Left colon (tissue), 2 donors: ENCODE measurements around the gene GATB. TPM values are rescaled to one million over a fixed set of nuclear protein-coding genes. Genes with fewer than 3 reads are reported as not detected.

Experiments
- ATAC-seq: fragments of 200-7000 bp; cut with Tn5 transposase; one replicate; pipeline ENCODE4 v1.9.1; 2020; ENCODE audit warnings: mild to moderate bottlenecking, moderate library complexity
- DNase-seq, 2 donors: peaks; one replicate each; pipeline ENCODE4 v3.0.0-alpha.2; 2020
- intact Hi-C, 2 donors: fragments of 100-400 bp; cut with DNase I in 1 of 2; cut with micrococcal nuclease in 1 of 2; formaldehyde crosslinking; loops; one replicate each; pipeline versions ENCODE4 v1.11.2 to v1.14.0; 2022; cut with DNase I, micrococcal nuclease
- total RNA-seq, 2 donors: library from RNA; stranded (reverse); fragmentation: NEBNext Ultra II Directional; extraction: Animal tissue kit (Norgen Biotek cat#: 25700); gene quantifications; one replicate each; pipeline ENCODE4 v1.2.1, GENCODE V29; 2021
- donor health status: DM: no; HTN: no; CAD: no.
- donor health status: DM: yes; HTN: yes; CAD: no.

The GATB gene
- total RNA-seq, 2 donors from 2014 or later, result 18.6 to 20.1 TPM

DNA sequence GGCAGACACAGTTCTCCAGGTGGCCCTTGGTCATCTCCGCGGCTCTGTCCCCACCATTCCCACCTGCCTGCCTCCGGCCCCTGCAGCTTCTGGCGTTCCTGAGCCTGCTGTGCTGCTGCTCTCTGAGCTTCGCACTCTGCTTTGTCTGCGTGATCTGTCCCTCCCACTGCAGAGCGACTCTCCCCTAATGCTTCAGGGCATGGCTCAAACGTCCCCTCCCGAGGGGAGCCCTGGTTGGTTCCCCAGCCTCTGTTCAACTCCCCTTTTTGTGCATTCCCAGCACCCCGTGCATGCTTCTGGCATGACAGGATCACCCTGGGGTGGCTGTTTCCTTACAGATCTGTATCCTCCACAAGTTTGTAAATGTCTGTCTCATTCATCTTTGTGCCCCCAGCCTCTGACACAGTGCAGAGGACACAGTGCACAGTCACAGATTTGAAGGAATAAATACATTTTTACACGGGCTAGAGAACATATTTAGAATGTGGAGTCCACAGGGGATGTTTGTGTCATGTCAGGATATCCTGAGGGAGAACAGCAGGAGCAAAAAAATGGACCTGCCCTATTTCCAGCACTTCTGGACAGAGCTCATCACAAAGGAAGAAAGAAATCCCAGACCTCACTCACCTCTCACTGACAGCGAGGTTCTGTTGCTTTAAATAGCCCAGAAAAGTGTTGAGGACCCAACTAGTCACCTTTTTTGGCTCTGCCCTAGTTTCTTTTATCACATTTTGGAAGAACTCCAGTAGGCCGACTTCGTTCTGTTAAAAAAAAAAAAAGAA, 72.6 kb downstream of the GATB start:
- no peak for ATAC-seq
- intact Hi-C loops, result no loop called here
- DNase-seq, result no peak

DNA sequence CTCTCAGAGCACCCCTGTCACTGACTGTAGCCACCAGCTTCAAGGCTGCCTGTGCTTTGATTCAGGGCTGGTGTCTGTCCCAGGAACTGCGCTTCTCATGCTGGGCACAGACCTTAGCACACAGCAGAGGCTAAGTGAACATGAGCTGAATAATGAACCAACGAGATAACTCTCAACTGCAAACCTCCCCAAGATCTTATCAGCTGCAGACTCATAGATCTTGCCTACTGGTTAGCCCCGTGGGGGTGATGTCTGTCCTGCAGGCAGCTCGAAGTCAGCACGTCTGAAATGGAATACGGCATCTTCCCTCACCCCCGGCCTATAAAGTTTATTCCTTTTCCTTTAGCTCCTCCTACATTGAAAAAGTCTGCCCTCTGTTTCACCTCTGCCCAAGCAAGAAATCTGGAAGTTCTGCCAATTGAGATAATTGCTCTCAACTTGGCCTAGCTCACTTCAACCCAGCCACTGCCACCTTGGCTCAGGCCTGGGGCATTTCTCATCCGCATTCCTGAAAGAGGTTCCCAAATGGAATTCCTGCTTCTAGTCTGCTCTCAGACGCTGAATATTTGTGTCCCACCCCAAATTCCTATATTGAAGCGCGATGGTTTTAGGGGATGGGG, 73.7 kb downstream of the GATB start:
- ATAC-seq (no peak), DNase-seq (no peak)
- intact Hi-C loops, result no loop called here

DNA sequence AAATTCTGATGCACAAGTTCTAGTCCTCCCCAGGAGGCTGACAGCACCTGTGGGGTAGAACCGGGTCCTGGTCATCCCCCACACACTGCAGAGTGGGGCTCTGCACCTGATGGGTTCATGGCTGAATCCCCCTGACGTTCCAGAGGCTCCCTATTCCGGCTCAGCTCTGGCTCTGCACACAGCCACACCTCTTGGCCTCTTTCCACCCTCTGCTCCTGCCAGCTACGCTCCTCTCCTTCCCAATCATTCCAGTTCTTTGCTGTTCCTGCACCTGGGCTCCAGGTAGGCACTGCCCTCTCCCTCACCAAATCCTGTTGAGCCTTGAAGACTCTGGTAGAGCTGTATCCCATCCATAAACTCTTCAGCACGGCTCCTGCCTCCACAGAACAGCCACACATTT, 75.5 kb downstream of the GATB start:
- intact Hi-C loops, result no loop called here
- no peak for DNase-seq
- ATAC-seq, result no peak

DNA sequence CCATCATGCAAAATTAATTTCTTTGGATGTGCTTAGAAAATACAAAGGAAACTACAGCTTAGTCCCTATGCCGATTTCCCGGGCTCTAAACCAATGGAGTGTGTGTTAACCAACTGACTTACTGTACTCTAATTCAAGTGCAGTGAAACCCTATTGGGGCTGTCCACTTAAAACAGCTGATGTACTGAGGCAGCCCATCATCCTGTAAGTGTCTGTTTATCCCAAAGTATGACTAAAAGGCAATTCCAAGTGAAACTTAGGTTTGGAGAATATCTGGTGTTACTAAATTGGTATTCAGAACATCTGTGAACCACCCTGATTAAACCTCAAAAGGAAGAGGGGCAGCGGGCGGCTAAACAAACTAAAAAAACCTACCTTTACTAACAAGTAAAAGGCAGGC, 79.7 kb downstream of the GATB start:
- DNase-seq (no peak), ATAC-seq (no peak)
- intact Hi-C loops, result no loop called here

DNA sequence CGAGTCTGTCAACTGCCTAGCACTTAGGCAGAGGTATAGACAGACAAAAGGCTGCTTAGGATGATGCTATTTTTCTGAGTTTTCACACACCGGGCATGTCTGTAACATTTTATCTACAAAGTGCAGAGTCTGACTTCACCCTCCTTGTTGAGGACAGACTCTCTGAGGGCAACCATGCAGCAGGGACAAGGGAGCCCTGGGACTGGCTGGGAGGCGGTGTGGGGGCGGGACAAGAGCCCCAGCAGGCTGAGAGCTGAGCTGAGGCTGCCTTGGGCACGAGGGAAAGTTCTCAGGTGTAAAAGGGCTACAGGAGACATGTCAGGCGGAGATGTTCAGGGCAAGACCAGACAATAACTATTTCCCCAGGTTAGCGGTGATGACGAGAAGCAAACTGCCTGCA, 81.6 kb downstream of the GATB start:
- ATAC-seq, result no peak
- intact Hi-C loops, result no loop called here
- no peak for DNase-seq

DNA sequence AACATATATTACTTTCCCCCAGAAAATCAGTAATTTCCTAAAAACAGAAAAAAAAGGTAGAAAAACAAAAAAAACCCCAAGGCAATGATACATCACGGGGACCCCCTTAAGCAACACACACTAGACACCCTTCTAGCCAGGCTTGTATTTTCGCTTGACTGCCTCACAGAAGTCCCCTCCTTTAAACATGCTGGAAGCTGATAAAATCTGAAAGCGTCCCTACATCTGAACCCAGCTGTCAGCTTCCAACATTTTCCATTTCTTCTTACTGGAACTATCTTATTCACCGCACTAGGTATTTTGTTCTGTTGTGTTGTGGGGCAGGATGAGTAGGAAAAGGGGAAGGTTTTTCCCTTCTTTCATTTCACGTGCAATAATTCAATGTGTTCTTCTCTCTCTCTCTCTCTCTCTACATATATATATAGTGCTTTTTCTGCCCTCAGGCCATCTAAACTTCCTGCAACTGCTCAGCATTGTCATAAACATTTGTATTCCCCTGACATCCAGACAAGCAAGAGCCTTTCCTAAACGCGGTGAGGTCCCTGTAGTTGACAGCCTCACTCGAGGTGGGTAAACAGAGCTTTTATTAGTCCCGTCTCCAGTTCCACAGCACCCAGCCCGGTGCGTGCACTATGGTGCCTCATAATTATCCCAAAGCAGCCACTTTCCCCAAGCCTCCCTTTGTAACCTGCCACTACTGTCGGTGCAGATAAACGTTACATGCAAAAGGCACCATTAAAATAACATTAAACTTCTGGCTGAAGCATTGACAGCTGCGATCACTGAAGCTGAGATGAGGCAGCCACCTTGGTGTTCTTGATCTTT, 82.5 kb downstream of the GATB start:
- no peak for ATAC-seq
- DNase-seq, result no peak

DNA sequence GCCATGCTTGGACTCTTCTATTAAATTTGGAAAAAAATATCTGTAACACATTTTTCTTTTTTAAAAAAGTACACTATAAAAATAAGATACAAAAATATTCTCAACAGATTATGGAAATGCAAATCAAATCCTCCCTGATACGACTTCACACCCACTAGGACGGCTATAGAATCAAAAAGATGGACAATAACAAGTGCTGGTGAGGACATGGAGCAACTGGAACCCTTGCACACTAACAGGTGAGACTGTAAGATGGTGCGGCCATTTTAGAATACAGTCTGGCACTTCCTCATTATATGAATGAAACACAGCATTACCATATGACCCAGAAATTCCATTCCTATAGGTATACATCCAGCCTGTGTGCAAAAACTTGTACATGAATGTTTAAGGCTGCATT, 83.6 kb downstream of the GATB start:
- ATAC-seq, result no peak
- intact Hi-C loops, result no loop called here
- no peak for DNase-seq

More for the DNA sequence above, 82.5 kb downstream of the GATB start:
- intact Hi-C loops, result no loop called here

DNA sequence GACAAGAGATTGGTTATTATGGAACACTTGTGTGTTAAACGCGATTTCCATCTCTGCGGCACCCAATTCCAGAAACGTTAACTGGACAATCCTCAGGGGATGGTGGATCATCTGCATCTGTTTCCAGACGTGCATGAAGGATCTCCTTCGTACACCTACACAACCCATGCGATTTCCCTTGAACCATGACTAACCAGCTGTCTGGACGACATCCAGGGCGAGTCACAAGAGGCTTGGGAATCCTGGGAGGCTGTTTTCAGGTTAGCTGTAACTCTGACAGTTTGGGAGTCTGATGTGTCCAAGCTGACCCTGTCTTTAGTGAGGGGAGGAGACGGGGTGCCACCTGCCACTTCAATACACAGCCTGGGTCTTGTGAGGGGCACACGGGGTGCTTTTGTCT, 84.5 kb downstream of the GATB start:
- intact Hi-C loops, result no loop called here
- ATAC-seq (no peak), DNase-seq (no peak)

DNA sequence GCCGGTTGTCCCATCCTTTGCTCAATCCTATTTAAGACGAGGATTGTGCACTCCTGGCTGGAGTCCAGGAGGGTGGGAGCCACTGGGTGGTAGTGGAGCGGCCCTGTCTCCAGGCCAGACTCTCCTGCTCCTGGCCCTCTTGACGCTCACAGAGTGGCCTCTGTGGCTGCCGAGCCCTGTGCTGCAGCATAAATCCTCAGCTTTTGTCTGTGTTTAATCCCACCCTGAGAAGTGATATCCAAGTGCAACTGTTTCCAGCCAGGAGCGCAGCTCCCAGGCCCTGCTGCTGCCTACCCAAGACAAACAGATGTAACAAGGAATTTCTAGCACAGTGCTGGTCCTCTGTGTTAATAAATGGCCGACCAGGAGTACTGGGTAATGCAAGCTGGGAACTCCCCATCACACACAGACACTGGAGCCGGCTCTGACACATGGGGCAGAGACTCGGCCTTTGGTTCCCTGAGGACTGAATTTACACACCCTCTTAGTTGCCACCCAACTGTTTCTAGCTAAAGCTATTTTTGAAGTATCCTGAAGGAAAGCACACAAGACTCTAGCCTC, 85.3 kb downstream of the GATB start:
- ATAC-seq (no peak), DNase-seq (no peak)
- intact Hi-C loops, result no loop called here

DNA sequence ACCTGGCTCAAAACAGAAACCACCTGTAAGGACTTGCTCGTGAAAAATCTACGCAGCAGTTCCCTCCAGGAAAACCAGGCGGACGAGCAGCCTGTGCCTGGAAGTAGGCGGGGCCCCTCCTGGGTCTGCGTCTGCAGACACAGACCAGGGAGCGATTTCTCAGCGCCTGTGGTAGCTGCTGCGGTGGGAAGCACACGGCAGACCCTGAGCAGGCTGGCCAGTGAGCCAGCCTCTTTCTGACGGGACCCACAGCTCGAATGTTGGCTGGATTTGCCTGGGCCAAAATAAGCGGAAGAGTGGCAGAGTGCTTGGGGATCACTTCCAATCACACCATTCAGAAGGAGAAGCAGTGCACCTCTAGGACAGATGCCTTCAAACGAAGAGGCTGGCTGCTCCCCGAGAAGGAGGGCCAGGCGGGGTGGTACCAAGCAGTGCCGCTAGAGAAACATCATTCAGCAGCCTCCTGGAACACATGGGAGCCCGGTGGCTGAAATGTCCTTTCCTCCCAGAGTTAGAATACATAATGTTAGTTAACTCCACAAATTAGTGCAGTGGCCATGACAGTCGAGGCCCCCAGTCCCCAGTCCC, 85.9 kb downstream of the GATB start:
- intact Hi-C loops, result no loop called here
- DNase-seq (peak; percentile 49 to 58), ATAC-seq (peak; percentile 92)

DNA sequence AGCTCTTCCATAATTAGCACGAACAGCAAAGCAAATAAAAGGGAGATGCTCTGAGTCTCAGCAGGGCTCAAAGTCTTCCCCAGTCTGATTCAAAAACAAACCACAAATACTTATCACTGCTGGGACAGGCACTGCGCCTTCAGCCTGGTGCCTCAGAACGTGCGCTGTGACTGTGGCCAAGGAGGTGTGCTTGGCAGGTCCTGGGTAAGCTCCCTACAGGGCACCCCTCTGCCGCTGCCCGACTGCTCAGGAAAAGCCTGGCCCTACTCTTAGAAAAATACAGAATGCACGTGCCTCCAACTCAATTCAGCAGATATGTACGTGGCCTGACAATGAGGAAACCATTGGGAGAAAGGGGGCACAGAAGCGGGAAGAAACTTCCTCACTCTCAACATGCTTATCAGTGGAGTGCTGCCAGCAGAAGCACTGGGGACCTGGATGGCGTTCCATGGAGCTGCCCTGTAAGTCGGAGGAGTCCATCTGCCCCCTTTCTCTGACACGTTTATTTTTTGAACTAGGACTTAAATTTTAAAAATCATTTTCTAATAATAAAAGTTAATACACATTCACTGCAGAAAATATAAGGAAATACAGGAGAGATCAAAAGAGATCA, 86.8 kb downstream of the GATB start:
- peak; percentile 30 for ATAC-seq
- intact Hi-C loops, result no loop called here
- DNase-seq, result no peak

DNA sequence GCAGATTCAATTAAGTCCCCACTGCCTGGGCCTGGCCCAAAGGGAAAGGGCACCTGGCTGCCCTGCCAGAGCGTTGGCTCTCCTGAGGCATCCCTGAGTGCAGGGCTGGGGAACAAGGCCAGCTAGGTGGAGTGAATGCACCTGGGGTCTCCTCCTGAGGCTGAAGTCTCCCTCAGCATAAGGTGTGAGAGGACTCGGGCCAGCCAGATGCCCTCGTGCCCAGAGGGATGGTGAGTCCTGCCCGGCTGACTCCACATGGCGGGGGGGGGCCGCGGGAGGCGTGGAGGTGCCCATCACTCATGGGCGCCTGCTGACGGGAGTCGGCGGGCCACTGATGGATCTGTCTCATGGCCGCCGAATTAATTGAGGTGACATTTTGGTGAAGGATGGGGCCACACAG, 87.8 kb downstream of the GATB start:
- DNase-seq (no peak), ATAC-seq (no peak)
- intact Hi-C loops, result no loop called here

DNA sequence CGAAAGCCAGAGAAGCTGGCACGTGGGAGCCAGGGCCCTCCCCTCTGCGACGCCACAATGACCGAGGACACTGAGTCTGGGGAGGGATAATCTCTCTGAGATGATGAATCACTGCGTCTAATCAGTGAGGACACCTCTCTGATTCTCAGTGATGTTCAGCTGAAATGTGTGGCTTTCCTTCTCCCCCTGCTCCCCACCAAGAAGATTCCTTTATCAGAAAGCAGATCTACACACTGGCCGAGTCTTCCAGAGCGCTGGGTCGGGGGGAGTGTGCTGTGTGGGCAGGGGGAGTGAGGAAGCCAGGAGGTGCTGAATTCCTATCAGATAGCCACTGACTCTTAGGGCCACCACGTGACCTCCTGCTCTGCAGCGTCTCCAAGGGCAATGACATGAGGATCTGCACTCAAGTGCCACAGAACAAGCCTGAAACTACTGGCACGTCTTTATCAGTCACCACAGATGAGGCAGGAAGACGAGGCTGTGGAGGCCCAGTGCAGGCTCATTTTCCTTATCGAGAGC, 89.2 kb downstream of the GATB start:
- intact Hi-C loops, result no loop called here
- ATAC-seq, result no peak
- DNase-seq, result no peak

DNA sequence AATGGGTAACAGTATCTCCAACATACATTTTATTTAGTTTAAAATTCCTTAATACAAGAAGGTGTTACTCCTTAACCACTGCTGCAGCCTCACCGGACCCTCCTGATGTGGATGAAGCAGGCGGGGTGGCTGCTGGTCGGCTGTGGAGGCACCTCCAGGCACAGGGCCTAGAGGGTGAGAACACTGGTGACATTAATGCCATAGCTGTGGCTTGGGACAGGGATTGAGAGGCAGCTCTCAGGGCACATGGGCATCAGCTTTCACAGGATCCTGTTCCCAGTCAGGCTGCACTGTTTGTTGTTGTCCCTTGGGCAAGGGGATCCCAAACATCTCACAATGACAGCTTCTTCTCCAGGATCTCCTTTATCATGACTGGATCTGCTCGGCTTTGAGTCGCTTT, 90.0 kb downstream of the GATB start:
- ATAC-seq, result no peak
- DNase-seq, result no peak
- intact Hi-C loops, result no loop called here

DNA sequence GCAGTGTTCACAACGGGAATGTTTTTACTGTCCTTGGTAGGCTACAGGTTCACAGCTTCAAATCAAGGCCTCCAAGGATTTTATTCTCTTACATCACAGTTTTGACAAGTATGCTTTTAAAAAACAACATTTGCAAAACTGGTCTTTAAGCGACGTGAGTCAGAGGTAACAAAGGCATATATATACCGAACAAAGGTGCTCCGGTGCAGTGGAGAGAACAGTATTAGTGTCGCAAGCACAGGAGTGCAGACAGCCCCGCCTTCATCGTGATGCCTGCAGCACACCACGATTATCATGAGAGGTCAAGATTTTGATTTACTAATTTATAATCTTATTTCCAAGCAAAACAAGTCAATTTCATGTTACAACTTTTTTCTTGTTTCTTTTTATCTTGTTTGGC, 90.8 kb downstream of the GATB start:
- intact Hi-C loops, result no loop called here
- ATAC-seq (no peak), DNase-seq (no peak)

DNA sequence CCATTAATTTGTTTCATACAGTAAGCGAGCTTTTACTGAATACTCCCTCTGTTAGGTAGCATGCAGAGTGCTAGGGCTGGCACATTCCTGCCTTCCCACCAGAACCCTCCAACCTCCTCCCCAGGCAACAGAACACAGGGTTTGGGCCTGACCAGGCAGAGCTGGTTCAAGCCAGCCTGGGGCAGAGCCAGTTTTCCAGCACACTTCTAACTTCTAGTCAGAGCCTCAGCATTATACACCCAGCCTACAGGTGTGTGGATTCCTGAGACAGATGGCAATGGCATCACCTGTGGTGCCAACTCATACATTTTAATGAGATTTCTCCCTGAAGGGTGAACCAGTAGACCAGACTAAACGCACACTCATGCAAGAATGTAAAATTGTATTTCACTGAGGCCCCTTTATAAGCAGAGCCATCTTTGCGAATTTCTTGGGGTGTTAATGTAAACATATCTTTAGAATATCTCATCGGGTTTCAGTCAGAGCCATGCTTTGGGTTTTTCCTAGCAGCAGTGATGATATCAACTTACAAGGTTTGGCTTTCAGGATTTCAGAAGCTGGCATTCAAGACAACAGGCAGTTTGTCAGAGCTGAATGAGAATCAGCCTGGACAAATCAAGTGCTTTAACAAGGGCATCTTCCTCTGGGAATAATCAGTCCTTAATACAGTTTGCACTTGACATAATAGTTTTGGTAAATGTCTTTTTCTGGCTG, 92.0 kb downstream of the GATB start:
- intact Hi-C loops, result no loop called here
- ATAC-seq, result no peak
- DNase-seq, result no peak

DNA sequence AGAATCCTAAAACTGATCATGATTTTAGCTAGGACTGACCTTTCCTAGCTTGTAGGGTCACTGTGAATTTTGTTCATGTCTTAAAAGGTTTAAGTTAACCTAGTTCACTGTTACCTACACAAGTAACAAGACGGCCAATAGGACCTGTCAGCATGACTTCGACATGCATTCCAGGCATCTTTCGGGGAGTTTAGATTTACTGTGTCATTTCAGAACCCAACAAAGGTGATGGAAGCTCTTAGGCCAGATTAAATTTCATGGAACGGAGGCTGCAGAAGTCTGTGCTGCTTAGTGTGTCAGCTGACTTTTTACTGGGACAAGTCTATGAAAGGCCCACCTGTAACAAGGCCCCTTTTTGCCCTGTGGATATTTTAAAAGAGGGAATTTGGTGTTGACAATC, 93.1 kb downstream of the GATB start:
- intact Hi-C loops, result no loop called here
- no peak for ATAC-seq
- DNase-seq, result no peak

DNA sequence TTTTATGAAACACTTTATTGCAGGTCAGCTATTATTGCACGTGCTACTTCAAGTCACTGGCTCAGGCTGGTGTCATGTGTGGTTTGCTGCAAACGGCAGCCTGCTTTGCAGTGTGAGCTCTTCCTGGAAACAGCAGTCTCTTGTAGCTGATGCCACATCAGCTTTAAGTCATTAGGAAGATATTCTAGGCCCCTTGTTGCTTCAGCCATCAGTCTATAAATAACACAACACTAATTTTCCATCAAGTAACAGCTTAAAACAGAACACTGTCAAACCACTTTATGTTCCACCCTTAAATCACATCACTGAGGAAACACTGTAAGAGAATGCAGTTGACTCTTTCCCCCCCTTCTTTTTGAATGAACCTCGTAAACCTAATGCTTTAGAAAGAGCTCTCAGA, 93.8 kb downstream of the GATB start:
- DNase-seq (no peak), ATAC-seq (no peak)
- intact Hi-C loops, result no loop called here
